Measurements from ENCODE around the gene EDAR.

Gene EDAR

DNA sequence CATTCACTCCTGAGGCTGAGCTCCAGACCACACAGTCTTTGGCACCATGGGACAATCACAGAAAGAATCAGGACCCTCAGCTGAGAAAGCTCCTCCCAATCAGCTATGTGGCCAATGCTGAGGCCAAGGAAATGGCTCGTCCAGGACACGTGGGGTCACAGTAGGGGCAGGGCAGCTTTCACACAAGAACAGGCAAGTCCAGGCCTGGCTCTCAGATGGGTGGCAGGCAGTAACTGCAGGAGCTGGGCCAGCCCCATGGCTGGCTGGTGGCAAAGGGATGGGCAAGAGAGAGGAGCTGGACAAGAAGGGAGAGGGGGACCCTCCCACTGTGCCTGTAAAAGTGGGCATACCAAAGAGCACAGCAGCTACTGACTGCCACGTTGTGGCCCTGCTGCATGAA, 12.2 kb upstream of the EDAR start:
- no peak for DNase-seq (ENCODE audit: low read depth)

GRCh38 chr2:109000738-109001137, 11.7 kb upstream of the EDAR start:
- DNase-seq (ENCODE audit: low read depth), result no peak

DNA sequence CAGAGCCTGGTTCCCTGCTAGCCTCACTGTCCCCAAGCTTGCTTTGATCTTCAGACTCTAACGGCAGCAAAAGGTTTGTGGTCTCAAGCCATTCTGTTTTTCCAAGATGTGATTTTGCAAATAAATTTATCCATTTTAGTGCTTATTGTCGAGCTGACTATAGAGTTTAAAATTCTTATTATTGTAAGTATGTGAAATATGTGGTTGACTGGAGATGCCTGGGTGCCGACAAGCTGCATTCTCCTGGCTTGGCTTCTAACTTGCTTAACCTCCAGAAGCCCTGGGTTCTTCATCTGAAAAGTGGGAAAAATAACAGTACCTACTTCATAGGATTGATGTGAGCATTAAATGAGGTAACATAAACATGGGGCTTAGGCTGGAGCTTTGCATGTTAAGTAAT, 9.9 kb upstream of the EDAR start:
- DNase-seq (ENCODE audit: low read depth), result no peak

GRCh38 chr2:108994178-108994577, 5.2 kb upstream of the EDAR start:
- no peak for DNase-seq (ENCODE audit: low read depth)

- no peak for DNase-seq (ENCODE audit: low read depth)
Measured at GRCh38 chr2:108993095-108993937, 4.3 kb upstream of the EDAR start.

DNA sequence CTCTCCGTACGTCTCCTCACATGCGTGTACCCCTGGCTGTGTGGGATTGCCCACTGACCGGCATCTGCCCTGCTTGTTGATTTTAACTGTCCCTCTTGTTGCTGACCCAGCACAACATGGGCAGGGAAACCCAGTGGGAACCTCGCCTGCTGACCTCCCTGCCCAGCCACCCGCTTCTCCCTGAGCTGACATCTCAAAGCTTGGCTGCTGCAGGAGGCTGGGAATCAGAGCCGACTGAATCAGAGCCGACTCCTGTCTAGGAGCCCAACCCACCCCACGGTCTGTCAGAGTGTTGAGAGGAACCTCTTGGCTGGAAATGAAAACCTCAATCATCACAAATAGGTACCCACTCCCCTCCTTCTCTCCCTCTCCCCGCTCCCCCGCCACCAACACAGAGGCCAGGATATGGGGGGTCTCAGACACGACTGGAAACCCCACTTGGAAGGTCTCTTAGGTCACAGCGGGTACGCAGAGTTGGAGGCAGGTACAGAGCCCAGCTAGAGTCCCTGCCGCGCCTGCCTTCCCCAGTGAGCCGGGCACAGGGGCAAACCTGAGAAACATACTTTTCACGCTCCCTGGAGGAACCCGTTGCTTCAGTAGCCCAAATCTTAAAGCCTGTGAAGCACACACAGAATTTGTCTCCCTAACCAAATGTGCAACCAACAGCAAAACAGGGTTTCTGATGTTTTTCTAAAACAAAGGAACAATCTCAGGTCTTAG, 784 bp downstream of the EDAR start:
- no peak for DNase-seq (ENCODE audit: low read depth)

- no peak for DNase-seq (ENCODE audit: low read depth)
Measured at GRCh38 chr2:108986916-108987510, 2.0 kb downstream of the EDAR start.

GRCh38 chr2:108983610-108984009, 5.4 kb downstream of the EDAR start:
- DNase-seq (ENCODE audit: low read depth), result no peak

GRCh38 chr2:108983061-108983460, 6.0 kb downstream of the EDAR start:
- DNase-seq (ENCODE audit: low read depth), result no peak

GRCh38 chr2:108982259-108982679, 6.8 kb downstream of the EDAR start:
- DNase-seq (ENCODE audit: low read depth), result no peak

DNA sequence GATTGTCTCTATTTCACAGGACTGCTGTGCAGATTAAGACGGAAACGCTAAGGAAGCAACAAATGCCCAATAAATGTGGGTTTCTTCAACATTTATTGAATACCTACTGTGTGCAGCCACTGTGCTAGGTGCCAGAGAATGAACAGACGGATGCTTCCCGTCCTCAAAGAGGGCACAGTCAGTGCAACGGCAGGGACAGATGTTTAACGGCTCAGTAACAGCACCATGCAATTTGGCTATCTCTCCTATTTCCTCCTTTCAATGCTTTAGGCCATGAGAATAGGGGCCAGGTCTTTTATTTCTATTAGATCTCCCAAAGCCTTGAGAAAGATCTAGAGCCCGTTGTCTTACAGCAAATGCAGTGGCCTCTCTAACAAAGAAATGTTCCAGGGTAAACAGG, 7.2 kb downstream of the EDAR start:
- no peak for DNase-seq (ENCODE audit: low read depth)

GRCh38 chr2:108980076-108980475, 8.9 kb downstream of the EDAR start:
- DNase-seq (ENCODE audit: low read depth), result no peak

DNA sequence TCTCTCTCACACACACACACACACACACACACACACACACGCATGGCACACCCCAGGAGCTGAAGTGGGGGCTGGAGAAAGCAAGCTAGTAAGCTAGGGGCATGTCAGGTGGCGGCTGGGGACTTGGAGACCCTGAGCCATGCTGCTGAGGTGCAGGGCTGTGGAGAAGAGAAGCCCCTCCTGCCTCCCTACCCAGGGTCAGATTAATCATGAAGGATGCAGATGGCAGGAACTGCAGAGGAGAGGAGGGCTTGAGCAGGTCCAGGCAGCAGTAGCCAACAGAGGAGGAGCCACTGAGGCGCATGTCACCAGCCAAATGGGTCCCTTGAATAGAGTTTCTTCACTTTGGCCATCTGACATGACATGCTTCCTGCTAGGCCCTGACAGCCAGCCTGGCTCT, 9.6 kb downstream of the EDAR start:
- no peak for DNase-seq (ENCODE audit: low read depth)

GRCh38 chr2:108978709-108979111, 10.3 kb downstream of the EDAR start:
- no peak for DNase-seq (ENCODE audit: low read depth)

DNA sequence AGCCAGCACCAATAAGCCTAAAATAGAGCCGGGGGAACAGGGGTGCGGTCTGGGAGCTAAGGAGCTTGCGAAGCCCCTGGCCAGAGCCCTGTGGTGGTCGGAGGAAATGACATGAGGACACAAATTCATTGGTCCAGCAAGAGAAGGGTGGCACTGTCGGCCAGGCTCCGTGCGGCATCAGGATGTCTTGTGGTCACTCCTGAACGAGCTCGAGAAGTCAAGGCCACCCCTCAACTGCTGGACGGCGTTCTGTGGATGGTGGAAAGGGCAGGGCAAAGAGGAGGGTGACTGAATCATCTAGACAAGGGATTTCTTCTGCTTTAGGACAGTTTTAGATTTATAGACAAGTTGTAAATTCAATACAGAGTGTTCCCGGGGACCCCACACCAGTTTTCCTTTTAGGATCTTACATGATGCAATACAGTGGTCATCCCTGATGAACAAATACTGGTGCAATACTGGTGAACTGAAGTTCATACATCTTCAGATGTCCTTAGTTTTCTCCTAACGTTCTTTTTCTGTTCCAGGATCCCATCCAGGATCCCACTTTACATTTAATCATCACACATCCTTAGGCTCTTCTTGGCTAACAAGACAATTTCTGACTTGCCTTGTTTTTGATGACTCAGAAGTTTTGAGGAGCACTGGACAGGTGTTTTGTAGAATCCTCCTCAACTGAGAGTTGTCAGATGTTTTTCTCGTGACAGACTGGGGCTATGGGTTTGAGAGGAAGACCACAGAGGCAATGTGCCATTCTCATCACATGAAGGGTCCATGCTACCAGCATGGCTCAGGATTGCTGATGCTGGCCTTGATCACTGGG, 13.2 kb downstream of the EDAR start:
- DNase-seq (ENCODE audit: low read depth), result no peak

DNA sequence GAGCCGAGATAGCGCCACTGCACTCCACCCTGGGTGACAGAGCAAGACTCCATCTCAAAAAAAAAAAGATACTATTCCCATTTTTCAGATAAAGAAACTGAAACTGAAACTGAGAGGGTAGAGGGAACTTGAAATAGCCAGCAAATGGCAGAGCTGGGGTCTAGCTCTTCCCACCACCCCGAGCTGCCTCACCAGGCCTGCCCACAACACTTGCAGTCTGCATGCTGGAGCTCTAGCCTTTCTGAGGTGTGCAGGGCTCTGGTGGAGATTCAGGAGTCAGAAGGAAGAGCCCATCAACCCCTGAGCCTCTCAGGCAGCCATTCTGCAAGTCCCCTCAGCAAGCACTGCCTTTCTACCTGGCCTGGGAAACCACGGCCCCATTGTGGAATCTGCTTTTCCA, 14.3 kb downstream of the EDAR start:
- DNase-seq (ENCODE audit: low read depth), result no peak

- DNase-seq (ENCODE audit: low read depth), result no peak
Measured at GRCh38 chr2:108972663-108973062, 16.4 kb downstream of the EDAR start.

- DNase-seq (ENCODE audit: low read depth), result no peak
Measured at GRCh38 chr2:108971661-108972566, 17.1 kb downstream of the EDAR start.

- no peak for DNase-seq (ENCODE audit: low read depth)
Measured at GRCh38 chr2:108970369-108970768, 18.7 kb downstream of the EDAR start.

DNA sequence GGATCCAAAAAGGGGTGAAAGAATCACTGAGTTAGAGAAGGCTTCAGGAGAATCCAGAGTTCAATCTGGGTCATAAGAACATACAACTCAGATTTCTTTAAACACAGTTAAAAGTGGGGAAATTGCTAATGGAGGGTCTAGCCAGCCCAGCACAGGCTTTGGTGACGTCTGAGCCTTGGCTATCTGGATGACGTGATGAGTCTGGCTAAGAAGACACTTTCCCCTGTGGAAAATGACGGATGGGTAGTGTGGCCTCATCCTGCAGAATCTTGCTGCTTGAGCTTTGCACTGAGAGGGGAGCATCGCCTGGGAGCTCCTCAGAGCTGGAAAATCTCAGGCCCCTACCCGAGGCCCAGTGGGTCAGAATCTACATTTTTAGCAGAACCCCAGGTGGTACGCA, 19.2 kb downstream of the EDAR start:
- no peak for DNase-seq (ENCODE audit: low read depth)

GRCh38 chr2:108968619-108969018, 20.4 kb downstream of the EDAR start:
- DNase-seq (ENCODE audit: low read depth), result no peak
